ENCODE results near the gene EIF2B4. TPM values are rescaled to one million over a fixed set of nuclear protein-coding genes. Genes with fewer than 3 reads are reported as not detected.

EIF2B4 gene
- total and polyA plus RNA-seq, 2 of the 8 experiments (the other 6 are each of a cell fraction or from before 2014, with no cell fraction given) = 60.0 to 63.2 TPM

- TF ChIP-seq SP2 (IDR thresholded peaks at IDR 0.05; ENCODE audit: low read length) = no peak
Measured at GRCh38 chr2:27379836-27380625, 9.9 kb upstream of the EIF2B4 start (continued).
